IMR-90 (cell line): ENCODE results near the gene NBPF15.
"Not testable (repeated sequence)": the region's sequence is repeated elsewhere in the genome, so short reads cannot be mapped to it uniquely, and the experiment has no call there.

ENCODE experiments used
- BHLHE40 ChIP-seq: fragments of 150-350 bp; IDR thresholded peaks from 2 replicates; pipeline ENCODE4 v1.6.1; 2016; ENCODE audit warnings: mild to moderate bottlenecking, low read depth, low read length
- CEBPB ChIP-seq: IDR thresholded peaks from 2 replicates; pipeline ENCODE4 v1.6.1; 2012; ENCODE audit warnings: low read depth, low read length, improper control_type of control experiment
- CHD1 ChIP-seq: IDR thresholded peaks from 2 replicates; pipeline ENCODE4 v1.6.1; 2012; ENCODE audit warnings: low read depth, low read length, improper control_type of control experiment
- CTCF ChIP-seq: conservative IDR thresholded peaks from 2 replicates; pipeline ENCODE4 v1.5.1; 2012; ENCODE audit warnings: mild to moderate bottlenecking, low read depth, low read length, improper control_type of control experiment
- ELK1 ChIP-seq: fragments of 150-350 bp; IDR thresholded peaks from 2 replicates; pipeline ENCODE4 v1.6.1; 2016; ENCODE audit warnings: low read depth, mild to moderate bottlenecking, low read length, moderate library complexity, borderline replicate concordance
- FOS ChIP-seq: fragments of 150-350 bp; IDR thresholded peaks from 2 replicates; pipeline ENCODE4 v1.6.1; 2016; ENCODE audit warnings: low read depth, low read length
- MAFK ChIP-seq: IDR thresholded peaks from 2 replicates; pipeline ENCODE4 v1.6.1; 2012; ENCODE audit warnings: low read depth, low read length, improper control_type of control experiment
- MXI1 ChIP-seq: IDR thresholded peaks from 2 replicates; pipeline ENCODE4 v1.6.1; 2012; ENCODE audit warnings: low read depth, mild to moderate bottlenecking, low read length, moderate library complexity, borderline replicate concordance
- NFE2L2 ChIP-seq: fragments of 150-350 bp; IDR thresholded peaks from 2 replicates; pipeline ENCODE4 v1.6.1; 2016; ENCODE audit warnings: low read depth, mild to moderate bottlenecking, low read length
- POLR2A ChIP-seq: IDR thresholded peaks from 2 replicates; pipeline ENCODE4 v1.6.1; 2012; ENCODE audit warnings: mild to moderate bottlenecking, low read depth, low read length
- RAD21 ChIP-seq: IDR thresholded peaks from 2 replicates; pipeline ENCODE4 v1.6.1; 2012; ENCODE audit warnings: low read length, improper control_type of control experiment
- RCOR1 ChIP-seq: IDR thresholded peaks from 2 replicates; pipeline ENCODE4 v1.6.1; 2012; ENCODE audit warnings: mild to moderate bottlenecking, low read length, improper control_type of control experiment; ENCODE audit not compliant: insufficient replicate concordance
- RFX5 ChIP-seq: IDR thresholded peaks from 2 replicates; pipeline ENCODE4 v1.8.0; 2012; ENCODE audit warnings: low read depth, mild to moderate bottlenecking, low read length, moderate library complexity
- USF2 ChIP-seq: fragments of 150-350 bp; IDR thresholded peaks from 2 replicates; pipeline ENCODE4 v1.6.1; 2017; ENCODE audit warnings: mild to moderate bottlenecking, antibody characterized with exemption, low read length, low read depth

GRCh38 chr1:144473897-144474296, 12.4 kb upstream of the NBPF15 start:
- TF ChIP-seq CTCF, RCOR1, MAFK, ELK1, POLR2A, RFX5, CEBPB, RAD21, FOS, MXI1, BHLHE40, CHD1, NFE2L2, USF2: not testable (repeated sequence)
